ENCODE data around the gene MT1M.
"Not testable (repeated sequence)": the region's sequence is repeated elsewhere in the genome, so short reads cannot be mapped to it uniquely, and the experiment has no call there.

Gene MT1M

DNA sequence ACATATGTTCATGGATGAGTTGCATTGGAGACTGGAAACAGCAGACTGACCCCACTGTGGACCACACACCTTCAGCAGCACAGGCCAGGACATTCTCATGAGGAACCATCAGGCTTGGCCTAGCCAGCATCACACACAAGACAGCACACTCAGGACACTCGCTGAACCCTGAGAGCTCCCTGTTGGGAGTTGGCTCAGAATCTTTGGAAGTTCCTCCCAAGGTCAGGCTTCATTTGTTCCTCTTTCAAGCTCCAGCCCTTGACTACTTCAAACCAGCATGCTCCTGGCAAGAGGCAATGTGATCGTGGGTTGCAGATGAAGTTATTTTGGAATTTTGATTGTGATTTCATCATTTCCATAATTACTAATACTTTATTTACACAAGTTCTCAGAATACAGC lies 39.2 kb downstream of the MT1M start:
- not testable (repeated sequence) for DNase-seq (ENCODE audit: extremely low read depth in 1 of 2, low read depth in 1 of 2)

DNA sequence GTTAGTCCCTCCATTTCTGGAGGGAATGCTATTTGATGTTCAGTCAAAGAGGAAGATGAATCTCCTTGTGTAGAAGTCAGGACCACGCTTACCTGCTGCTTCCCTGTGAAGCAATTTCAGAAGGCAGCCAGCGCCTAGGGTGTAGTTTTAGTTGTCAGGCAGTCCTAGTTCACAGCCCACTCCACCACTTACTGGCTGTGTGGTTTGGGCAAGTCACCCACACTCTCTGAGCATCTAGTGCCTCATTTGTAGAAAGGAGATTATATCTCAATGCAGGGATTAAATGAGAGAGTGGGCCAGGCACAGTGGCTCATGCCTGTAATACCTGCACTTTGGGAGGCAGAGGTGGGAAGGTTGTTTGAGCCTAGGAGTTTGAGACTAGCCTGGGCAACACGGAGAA lies 39.7 kb downstream of the MT1M start:
- DNase-seq (ENCODE audit: extremely low read depth in 1 of 2, low read depth in 1 of 2) = not testable (repeated sequence)

DNA sequence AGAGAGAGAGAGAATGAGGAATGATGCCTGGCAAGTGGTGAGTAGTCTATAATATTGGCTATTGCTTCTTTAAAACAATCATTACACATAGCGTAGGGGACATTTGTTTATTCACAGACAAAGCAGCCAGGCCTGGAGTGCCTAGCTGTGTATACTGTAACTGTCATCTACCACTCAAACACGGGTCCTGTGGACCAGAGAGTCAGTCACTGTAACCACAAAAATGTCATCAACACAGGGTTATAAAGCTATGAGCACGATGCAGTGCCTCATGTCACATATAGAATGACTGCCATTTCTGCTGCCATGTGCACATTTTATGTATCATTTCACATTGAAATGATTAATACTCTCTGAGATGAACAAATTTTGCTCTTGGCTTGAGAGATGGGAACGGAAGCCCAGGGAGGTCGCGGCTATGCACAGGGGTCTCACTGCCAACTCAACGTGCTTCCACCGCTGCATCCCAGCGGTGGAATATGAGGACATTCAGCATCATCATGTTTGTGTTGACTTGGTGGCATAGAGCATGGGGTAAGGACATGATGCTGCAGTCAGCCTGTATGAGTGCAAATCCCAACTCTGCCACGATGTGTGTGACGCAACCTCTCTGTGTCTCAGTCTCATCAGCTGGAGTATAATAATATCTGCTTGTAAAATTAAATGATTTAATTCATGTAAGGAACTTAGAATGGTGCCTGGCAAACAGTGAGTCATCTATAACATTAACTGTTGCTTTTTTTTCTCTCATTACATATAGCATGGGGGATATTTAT lies 40.5 kb downstream of the MT1M start:
- no peak for DNase-seq (ENCODE audit: extremely low read depth in 1 of 2, low read depth in 1 of 2)

DNA sequence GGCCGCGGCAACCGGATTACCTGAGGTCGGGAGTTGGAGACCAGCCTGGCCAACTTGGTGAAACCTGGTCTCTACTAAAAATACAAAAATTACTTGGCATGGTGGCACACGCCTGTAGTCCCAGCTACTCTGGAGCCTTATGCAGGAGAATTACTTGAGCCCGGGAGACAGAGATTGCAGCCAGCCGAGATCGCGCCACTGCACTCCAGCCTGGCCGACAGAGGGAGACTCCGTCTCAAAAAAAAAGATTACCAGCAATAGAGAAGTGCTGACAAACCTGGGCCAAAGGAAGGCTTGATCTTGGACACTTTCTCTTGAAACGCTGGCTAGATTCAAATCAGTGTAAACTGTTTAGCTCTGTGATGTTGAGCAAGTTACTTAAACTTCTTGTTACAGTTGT lies 41.5 kb downstream of the MT1M start:
- DNase-seq (ENCODE audit: extremely low read depth in 1 of 2, low read depth in 1 of 2) = no peak

DNA sequence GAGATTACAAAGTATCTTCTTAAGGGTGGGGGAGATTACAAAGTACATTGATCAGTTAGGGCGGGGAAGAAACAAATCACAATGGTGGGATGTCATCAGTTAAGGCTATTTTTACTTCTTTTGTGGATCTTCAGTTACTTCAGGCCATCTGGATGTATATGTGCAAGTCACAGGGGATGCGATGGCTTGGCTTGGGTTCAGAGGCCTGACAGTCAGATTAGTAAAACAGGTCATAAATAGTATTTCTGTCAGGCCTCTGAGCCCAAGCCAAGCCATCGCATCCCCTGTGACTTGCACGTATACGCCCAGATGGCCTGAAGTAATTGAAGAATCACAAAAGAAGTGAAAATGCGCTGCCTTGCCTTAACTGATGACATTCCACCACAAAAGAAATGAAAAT lies 42.1 kb downstream of the MT1M start:
- DNase-seq (ENCODE audit: extremely low read depth in 1 of 2, low read depth in 1 of 2) = not testable (repeated sequence)

DNA sequence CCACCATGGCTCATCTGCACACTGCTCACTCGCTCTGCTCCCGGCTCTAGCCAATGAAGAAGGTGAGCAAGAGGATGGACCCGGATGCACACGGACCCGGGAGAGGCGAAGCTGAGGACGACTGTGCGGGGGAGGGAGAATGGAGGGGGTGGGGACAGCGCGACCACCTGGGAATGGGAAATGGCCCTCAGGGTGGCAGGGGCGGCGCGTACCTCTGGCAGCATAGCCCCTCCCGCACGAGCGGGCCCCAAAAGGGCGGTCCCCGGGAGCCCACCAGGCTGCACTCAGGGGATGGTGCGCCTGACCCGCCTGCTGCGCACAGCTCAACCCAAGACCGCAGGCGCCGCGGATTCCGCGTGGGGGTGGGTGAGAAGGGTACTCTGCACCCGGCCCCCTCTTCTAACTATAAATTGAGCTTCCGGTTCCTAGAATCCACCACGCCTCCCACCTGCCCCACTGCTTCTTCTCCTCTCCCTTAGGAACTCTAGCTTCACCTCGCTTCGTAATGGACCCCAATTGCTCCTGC lies 43.3 kb downstream of the MT1M start:
- DNase-seq (ENCODE audit: extremely low read depth in 1 of 2, low read depth in 1 of 2) = peak in 1 of 2 donors; percentile 57

DNA sequence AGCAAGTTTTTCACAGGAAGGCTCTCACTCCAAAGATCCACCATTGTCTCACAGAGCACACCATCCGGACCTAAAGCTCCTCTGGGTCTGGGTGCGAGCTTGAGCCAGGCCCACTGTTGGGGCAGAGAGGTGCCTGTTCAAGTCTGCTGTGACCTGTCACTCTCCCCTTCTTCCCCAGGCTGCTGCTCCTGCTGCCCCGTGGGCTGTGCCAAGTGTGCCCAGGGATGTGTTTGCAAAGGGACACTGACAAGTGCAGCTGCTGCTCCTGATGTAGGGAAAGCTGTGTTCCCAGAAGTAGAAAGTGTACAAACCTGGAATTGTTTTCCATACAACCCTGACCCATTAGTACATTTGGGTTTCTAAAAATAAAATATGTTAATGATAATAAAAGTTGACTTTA lies 45.0 kb downstream of the MT1M start:
- DNase-seq (ENCODE audit: extremely low read depth in 1 of 2, low read depth in 1 of 2) = no peak

DNA sequence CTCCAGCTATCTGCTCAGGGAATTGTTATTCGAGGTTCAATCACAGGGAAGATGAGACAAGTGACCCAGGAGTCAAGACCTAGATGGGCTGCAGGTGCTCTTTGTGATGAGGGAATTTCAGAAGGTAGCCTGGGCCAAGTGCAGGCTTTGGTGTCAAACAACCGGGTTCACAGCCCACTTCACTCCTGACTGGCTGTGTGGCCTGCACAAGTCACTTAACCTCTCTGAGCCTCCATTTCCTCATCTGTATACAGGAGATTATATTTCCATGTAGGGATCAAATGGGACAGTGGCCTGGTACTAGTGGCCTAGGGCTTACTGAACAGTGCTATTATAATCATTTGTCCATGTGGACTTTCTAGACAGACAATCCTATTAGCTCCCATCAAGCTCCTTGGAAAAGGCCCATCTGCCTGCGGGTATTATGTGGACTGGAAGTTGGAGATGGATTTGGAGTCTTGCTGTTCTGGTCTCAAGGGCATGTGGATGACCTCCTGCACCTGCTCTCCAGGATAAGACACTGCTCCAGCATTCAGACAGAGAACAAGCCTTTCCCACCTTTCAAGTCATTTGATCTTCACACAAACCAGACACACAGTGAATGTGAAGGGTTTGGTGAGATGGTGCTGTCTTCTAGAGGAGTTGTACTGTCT lies 46.7 kb downstream of the MT1M start:
- no peak for DNase-seq (ENCODE audit: extremely low read depth in 1 of 2, low read depth in 1 of 2)

DNA sequence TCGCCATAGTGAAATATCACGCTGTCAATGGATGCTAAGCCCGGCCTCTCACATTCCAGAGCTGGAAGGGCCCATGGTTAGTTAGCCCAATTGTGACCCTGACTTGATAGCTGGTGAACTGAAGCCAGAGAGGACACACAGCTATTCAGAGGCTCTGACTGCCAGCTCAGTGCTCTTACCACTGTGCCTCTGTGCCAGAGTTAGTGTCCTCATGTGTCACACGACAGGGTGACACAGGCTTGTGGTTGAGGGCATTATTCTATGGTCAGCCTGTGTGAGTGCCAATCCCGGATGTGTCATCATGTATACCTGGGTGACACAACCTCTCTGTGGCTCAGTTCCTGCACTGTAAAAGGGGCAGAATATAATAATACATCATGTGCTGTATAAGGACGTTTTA lies 47.4 kb downstream of the MT1M start:
- DNase-seq (ENCODE audit: extremely low read depth in 1 of 2, low read depth in 1 of 2) = peak in 1 of 2 donors; percentile 34

DNA sequence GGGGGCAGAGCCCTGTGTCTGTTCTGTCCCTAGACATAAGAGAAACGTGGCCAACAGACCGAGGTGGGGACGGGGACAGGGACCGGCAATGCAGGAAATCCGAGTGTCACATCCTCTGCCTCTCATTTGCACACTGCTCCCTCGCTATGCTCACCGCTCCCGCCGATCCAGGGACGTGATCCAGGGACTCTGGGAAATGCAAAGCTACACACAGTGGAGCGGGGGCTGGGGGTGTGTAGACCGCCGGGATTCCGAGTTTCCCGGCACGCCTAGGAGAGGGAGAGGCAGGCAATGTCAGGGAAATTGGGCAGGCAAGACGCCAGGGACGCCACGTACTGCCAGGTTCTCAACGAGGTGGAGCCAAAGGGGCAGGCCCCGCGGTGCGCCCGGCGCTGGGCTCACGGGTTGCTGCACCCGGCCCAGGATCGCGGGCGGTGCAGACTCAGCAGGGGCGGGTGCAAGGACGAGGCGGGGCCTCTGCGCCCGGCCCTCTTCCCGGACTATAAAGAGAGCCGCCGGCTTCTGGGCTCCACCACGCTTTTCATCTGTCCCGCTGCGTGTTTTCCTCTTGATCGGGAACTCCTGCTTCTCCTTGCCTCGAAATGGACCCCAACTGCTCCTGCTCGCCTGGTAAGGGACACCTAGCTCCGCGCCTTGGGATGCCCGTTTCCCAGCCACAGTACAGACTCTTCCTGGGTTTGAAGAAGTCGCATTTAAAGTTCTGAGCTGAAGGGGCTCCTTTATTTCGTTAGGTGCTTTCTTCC lies 49.7 kb downstream of the MT1M start, which contains the start of gene MT1X:
TSS of gene MT1X (plus strand) at position 532 of the 764 bp plus-strand sequence. CDS start at position 603, 71 bp downstream.
- DNase-seq (ENCODE audit: extremely low read depth in 1 of 2, low read depth in 1 of 2) = peak; percentile 84 to 87

DNA sequence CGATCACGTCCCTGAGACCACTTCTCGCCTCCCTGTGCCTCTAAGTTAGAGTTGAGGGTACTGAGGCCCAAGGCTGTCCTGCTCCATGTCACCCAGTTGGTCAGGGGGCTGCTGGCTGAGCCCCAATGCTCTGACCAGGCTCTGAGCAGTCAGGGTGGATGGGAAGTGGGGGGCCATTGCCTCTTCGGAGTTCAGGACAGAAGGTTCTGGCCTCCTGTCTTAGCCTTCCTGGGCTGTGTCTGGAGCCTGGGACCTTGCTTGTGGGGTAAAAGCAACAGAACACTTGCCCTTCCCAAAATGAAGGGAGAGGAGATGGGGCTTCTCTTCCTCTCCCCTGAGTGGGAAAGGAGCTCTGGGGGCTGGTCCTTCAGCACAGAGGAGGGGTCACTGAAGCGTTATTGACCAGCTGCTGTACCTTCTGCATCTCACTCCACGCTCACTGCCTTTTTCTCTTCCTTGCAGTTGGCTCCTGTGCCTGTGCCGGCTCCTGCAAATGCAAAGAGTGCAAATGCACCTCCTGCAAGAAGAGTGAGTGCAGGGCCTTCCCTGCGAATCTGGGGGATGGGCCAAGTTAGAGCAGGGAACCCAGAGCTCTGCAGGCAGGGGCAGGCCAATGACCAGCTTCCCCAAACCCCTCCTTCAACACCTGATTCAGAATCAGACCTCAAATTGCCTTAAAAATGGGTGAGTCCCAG lies 50.4 kb downstream of the MT1M start:
- no peak for DNase-seq (ENCODE audit: extremely low read depth in 1 of 2, low read depth in 1 of 2)

Data from stimulated activated CD8-positive, alpha-beta memory T cell treated with anti-CD3 and anti-CD28 coated beads, Interleukin-7, amount 100 ng/mL, for 48 hours (primary cell).